SK-N-SH (cell line): ENCODE measurements around the gene CD300LB. TPM values are rescaled to one million over a fixed set of nuclear protein-coding genes. Genes with fewer than 3 reads are reported as not detected.

Experiments used
- CTCF ChIA-PET: fragments of 300-600, 350-600 bp; formaldehyde crosslinking; extraction: SDS; loops from one replicate; lab custom pipeline; 2021; lab: Yijun Ruan, JAX
- POLR2A ChIA-PET: fragments of 350-600 bp; sonication (Branson Sonifier 250); formaldehyde crosslinking; extraction: SDS; loops from one replicate; lab custom pipeline; 2020; ENCODE audit warnings: antibody characterized with exemption, inconsistent platforms; lab: Yijun Ruan, JAX
- DNase-seq: peaks from one replicate; pipeline ENCODE4 v3.0.0; 2012
- H2AFZ ChIP-seq: fragments of 200-600 bp; sonication (generic); 2 replicates; pipeline ENCODE4 v1.8.1; 2016; ENCODE audit warnings: antibody characterized with exemption, mild to moderate bottlenecking, low read depth
- H3F3A ChIP-seq: fragments of 200-600 bp; sonication (generic); replicated peaks from 2 replicates; pipeline ENCODE3; 2016; ENCODE audit warnings: antibody characterized with exemption, mild to moderate bottlenecking; ENCODE audit not compliant: insufficient read depth
- H3K27ac ChIP-seq, 2 experiments: fragments of 200-500 bp in 1 of 2; fragments of 200-600 bp in 1 of 2; sonication (Bioruptor generic) in 1 of 2; sonication (generic), shearing (Covaris generic) in 1 of 2; 2 replicates each; pipeline versions ENCODE4 v1.5.1 to v1.6.1; 2014 to 2016; ENCODE audit warnings: low read depth in 2 of 2, inconsistent platforms in 1 of 2, low read length in 1 of 2, mild to moderate bottlenecking in 1 of 2, mixed read lengths in 1 of 2
- H3K27me3 ChIP-seq: fragments of 200-600 bp; sonication (generic), shearing (Covaris generic); 2 replicates; pipeline ENCODE4 v1.6.1; 2016; ENCODE audit warnings: mixed run types; ENCODE audit not compliant: insufficient read depth
- H3K36me3 ChIP-seq, 2 experiments: fragments of 200-500 bp in 1 of 2; fragments of 200-600 bp in 1 of 2; sonication (Bioruptor generic) in 1 of 2; sonication (generic) in 1 of 2; replicated peaks in 1 of 2; 2 replicates each; pipeline versions ENCODE3 to v1.5.1; 2014 to 2016; ENCODE audit warnings: low read length in 1 of 2, mild to moderate bottlenecking in 1 of 2; ENCODE audit not compliant: insufficient read depth in 2 of 2, control insufficient read depth in 1 of 2
- H3K4me1 ChIP-seq, 2 experiments: fragments of 200-500 bp in 1 of 2; fragments of 200-600 bp in 1 of 2; sonication (Bioruptor generic) in 1 of 2; sonication (generic), shearing (Covaris generic) in 1 of 2; 2 replicates each; pipeline versions ENCODE4 v1.5.1 to v1.6.1; 2014 to 2016; ENCODE audit warnings: low read depth in 1 of 2, low read length in 1 of 2, mixed run types in 1 of 2; ENCODE audit not compliant: insufficient read depth in 2 of 2, control insufficient read depth in 1 of 2
- H3K4me2 ChIP-seq: fragments of 200-600 bp; sonication (generic), shearing (Covaris generic); 2 replicates; pipeline ENCODE4 v1.6.1; 2017; ENCODE audit warnings: mixed run types
- H3K4me3 ChIP-seq, 2 experiments: fragments of 200-500 bp in 1 of 2; fragments of 200-600 bp in 1 of 2; sonication (Bioruptor generic) in 1 of 2; sonication (generic), shearing (Covaris generic) in 1 of 2; 2 replicates each; pipeline versions ENCODE4 v1.5.1 to v1.8.1; 2014 to 2016; ENCODE audit warnings: low read depth in 2 of 2, inconsistent platforms in 1 of 2, low read length in 1 of 2, mild to moderate bottlenecking in 1 of 2, mixed read lengths in 1 of 2, moderate library complexity in 1 of 2
- H3K79me2 ChIP-seq: fragments of 200-600 bp; sonication (generic); 2 replicates; pipeline ENCODE4 v1.8.1; 2017; ENCODE audit warnings: mild to moderate bottlenecking; ENCODE audit not compliant: insufficient read depth
- H3K9ac ChIP-seq: fragments of 200-600 bp; sonication (generic); 2 replicates; pipeline ENCODE4 v1.6.1; 2017; ENCODE audit warnings: mixed run types
- H3K9me2 ChIP-seq: fragments of 200-600 bp; sonication (generic); 2 replicates; pipeline ENCODE4 v1.6.1; 2017; ENCODE audit warnings: mixed run types
- H3K9me3 ChIP-seq: fragments of 200-600 bp; sonication (generic); 2 replicates; pipeline ENCODE4 v1.6.1; 2017; ENCODE audit warnings: mixed run types, mild to moderate bottlenecking, moderate library complexity
- H4K20me1 ChIP-seq: fragments of 200-600 bp; sonication (generic); 2 replicates; pipeline ENCODE4 v1.6.1; 2017; ENCODE audit warnings: mild to moderate bottlenecking, mixed run types; ENCODE audit not compliant: insufficient read depth
- CHD2 ChIP-seq: fragments of 150-350 bp; IDR thresholded peaks from 2 replicates; pipeline ENCODE4 v1.6.1; 2018; ENCODE audit warnings: low read length; ENCODE audit not compliant: partially characterized antibody
- CTCF ChIP-seq: fragments of 200-600 bp; sonication (generic); IDR thresholded peaks from 2 replicates; pipeline ENCODE4 v1.6.1; 2017; ENCODE audit warnings: antibody characterized with exemption, mild to moderate bottlenecking, moderate library complexity
- ELF1 ChIP-seq: IDR thresholded peaks from 2 replicates; pipeline ENCODE4 v1.4.0; 2012
- EP300 ChIP-seq, 2 experiments: IDR thresholded peaks; 2 replicates each; pipeline versions ENCODE4 v1.4.0 to v1.6.1; 2012; ENCODE audit warnings: borderline replicate concordance in 1 of 2, low read depth in 1 of 2, low read length in 1 of 2
- EZH2phosphoT487 ChIP-seq: fragments of 200-600 bp; sonication (generic); IDR thresholded peaks from 2 replicates; pipeline ENCODE4 v1.6.1; 2017; ENCODE audit warnings: low read depth, mixed run types, mild to moderate bottlenecking, antibody characterized with exemption, moderate library complexity, borderline replicate concordance
- FOSL2 ChIP-seq: IDR thresholded peaks from 2 replicates; pipeline ENCODE4 v1.4.0; 2012; ENCODE audit warnings: low read depth, mild to moderate bottlenecking, moderate library complexity, borderline replicate concordance
- FOXJ3 ChIP-seq: sonication (generic); formaldehyde crosslinking; IDR thresholded peaks from 2 replicates; pipeline ENCODE4 v1.5.1; 2020; ENCODE audit warnings: mild to moderate bottlenecking, missing genetic modification reagents
- GABPA ChIP-seq: IDR thresholded peaks from 2 replicates; pipeline ENCODE4 v1.4.0; 2012; ENCODE audit warnings: low read depth, mild to moderate bottlenecking
- GATA2 ChIP-seq: sonication (generic); formaldehyde crosslinking; IDR thresholded peaks from 2 replicates; pipeline ENCODE4 v1.5.0; 2020; ENCODE audit warnings: mild to moderate bottlenecking, missing genetic modification reagents
- JUND ChIP-seq: IDR thresholded peaks from 2 replicates; pipeline ENCODE4 v1.4.0; 2012
- MXI1 ChIP-seq: IDR thresholded peaks from 2 replicates; pipeline ENCODE4 v1.6.1; 2012; ENCODE audit warnings: mild to moderate bottlenecking, low read depth, low read length, improper control_type of control experiment
- POLR2AphosphoS5 ChIP-seq: IDR thresholded peaks from 2 replicates; pipeline ENCODE4 v1.6.1; 2012; ENCODE audit warnings: low read depth, low read length
- RAD21 ChIP-seq: IDR thresholded peaks from 2 replicates; pipeline ENCODE4 v1.6.1; 2012; ENCODE audit warnings: mild to moderate bottlenecking, low read length
- RCOR1 ChIP-seq: fragments of 150-350 bp; IDR thresholded peaks from 2 replicates; pipeline ENCODE4 v1.6.1; 2017; ENCODE audit warnings: antibody characterized with exemption, low read length
- REST ChIP-seq: IDR thresholded peaks from 2 replicates; pipeline ENCODE4 v1.6.1; 2012; ENCODE audit warnings: mild to moderate bottlenecking, low read depth, low read length, moderate library complexity
- SMC3 ChIP-seq: IDR thresholded peaks from 2 replicates; pipeline ENCODE4 v1.6.1; 2012; ENCODE audit warnings: low read depth, low read length, improper control_type of control experiment
- TAF1 ChIP-seq: IDR thresholded peaks from 2 replicates; pipeline ENCODE4 v1.6.1; 2012; ENCODE audit warnings: low read depth, mild to moderate bottlenecking, low read length, moderate library complexity, borderline replicate concordance
- USF2 ChIP-seq: fragments of 150-350 bp; IDR thresholded peaks from 2 replicates; pipeline ENCODE4 v1.6.1; 2017; ENCODE audit warnings: antibody characterized with exemption, low read length, low read depth, borderline replicate concordance
- WGBS: methylation state at CpG from one replicate; pipeline ENCODE4 v1.1.6; 2017; ENCODE audit warnings: low lambda C conversion rate; 5-methylcytosine and 5-hydroxymethylcytosine counted together
- polyA plus RNA-seq, 3 experiments: library from polyadenylated mRNA; depleted of rRNA; stranded (reverse); fragments of >200 nt; gene quantifications; 2 replicates each; pipeline ENCODE4 v1.2.3, GENCODE V29; 2012

Gene CD300LB
- polyA plus RNA-seq, 1 of the 3 experiments (the other 2 are of a cell fraction) = not detected

GRCh38 chr17:74563358-74563757 is 32.1 kb upstream of the CD300LB start:
- CTCF ChIA-PET = interaction anchor here (0.8 kb wide), 1 partner anchor 30 kb away, joined by 3 read pairs; no protein-coding TSS in a partner anchor

More at GRCh38 chr17:74563358-74563757, 32.1 kb upstream of the CD300LB start:
- no peaks in the 10 kb centered on the region for H3K4me1 ChIP-seq
- no peak for DNase-seq
- H3K79me2 ChIP-seq = no peaks in the 10 kb centered on the region
- no peaks in the 10 kb centered on the region for H4K20me1 ChIP-seq
- H2AFZ ChIP-seq = no peak overlapping the region
- no peak overlapping the region for H3K4me2 ChIP-seq
- H3K27me3 ChIP-seq = no peaks in the 10 kb centered on the region
- no peaks in the 10 kb centered on the region for H3K9me2 ChIP-seq
- no peaks in the 10 kb centered on the region for H3K36me3 ChIP-seq
- WGBS = 67% methylated on average over 1 of the region's 1 CpG
- no peak overlapping the region for H3K4me3 ChIP-seq
- POLR2A ChIA-PET = no interaction called here
- no peaks in the 10 kb centered on the region for H3F3A ChIP-seq
- no peaks in the 10 kb centered on the region for H3K9me3 ChIP-seq
- H3K27ac ChIP-seq = no peak overlapping the region
- H3K9ac ChIP-seq = no peak overlapping the region
- TF ChIP-seq EZH2phosphoT487 (no peak), CHD2 (no peak), REST (no peak), FOSL2 (no peak), FOXJ3 (CRISPR knock-in tag) (no peak), TAF1 (no peak), JUND (no peak), RAD21 (no peak), ELF1 (no peak), SMC3 (no peak), USF2 (no peak), GABPA (no peak), EP300 (IDR thresholded peaks at IDR 0.05; ENCODE audit: borderline replicate concordance in 1 of 2, low read depth in 1 of 2, low read length in 1 of 2) (no peak), MXI1 (no peak), CTCF (no peak), POLR2AphosphoS5 (no peak), GATA2 (CRISPR knock-in tag) (no peak), RCOR1 (no peak)
